Measurements from ENCODE around the gene CADM2.

The CADM2 gene

GRCh38 chr3:85321892-85322291, 363.1 kb downstream of the CADM2 start:
- no peak for DNase-seq (ENCODE audit: low read depth)

- no peak for DNase-seq (ENCODE audit: low read depth)
These were observed 371.3 kb downstream of the CADM2 start for GRCh38 chr3:85330071-85330470.

- no peak for DNase-seq (ENCODE audit: low read depth)
These were observed 379.1 kb downstream of the CADM2 start for GRCh38 chr3:85337895-85338294.

- no peak for DNase-seq (ENCODE audit: low read depth)
These were observed 384.1 kb downstream of the CADM2 start for GRCh38 chr3:85342915-85343314.

- DNase-seq (ENCODE audit: low read depth): no peak
These were observed 396.8 kb downstream of the CADM2 start for GRCh38 chr3:85355572-85355971.

- DNase-seq (ENCODE audit: low read depth): no peak
These were observed 402.1 kb downstream of the CADM2 start for GRCh38 chr3:85360742-85361387.

GRCh38 chr3:85364296-85364909, 405.6 kb downstream of the CADM2 start:
- DNase-seq (ENCODE audit: low read depth): no peak

GRCh38 chr3:85370341-85370740, 411.6 kb downstream of the CADM2 start:
- DNase-seq (ENCODE audit: low read depth): no peak

GRCh38 chr3:85376131-85376530, 417.3 kb downstream of the CADM2 start:
- DNase-seq (ENCODE audit: low read depth): no peak

- DNase-seq (ENCODE audit: low read depth): no peak
These were observed 418.3 kb downstream of the CADM2 start for GRCh38 chr3:85377115-85377514.

- DNase-seq (ENCODE audit: low read depth): no peak
These were observed 425.6 kb downstream of the CADM2 start for GRCh38 chr3:85384372-85384771.

- no peak for DNase-seq (ENCODE audit: low read depth)
These were observed 429.2 kb downstream of the CADM2 start for GRCh38 chr3:85387913-85388505.

- DNase-seq (ENCODE audit: low read depth): no peak
These were observed 435.6 kb downstream of the CADM2 start for GRCh38 chr3:85394424-85394823.

- no peak for DNase-seq (ENCODE audit: low read depth)
These were observed 438.6 kb downstream of the CADM2 start for GRCh38 chr3:85397434-85397833.

- DNase-seq (ENCODE audit: low read depth): no peak
These were observed 467.3 kb downstream of the CADM2 start for GRCh38 chr3:85426121-85426520.

- no peak for DNase-seq (ENCODE audit: low read depth)
These were observed 468.7 kb downstream of the CADM2 start for GRCh38 chr3:85427467-85427866.

GRCh38 chr3:85432081-85432480, 473.3 kb downstream of the CADM2 start:
- DNase-seq (ENCODE audit: low read depth): no peak

GRCh38 chr3:85433319-85433718, 474.5 kb downstream of the CADM2 start:
- no peak for DNase-seq (ENCODE audit: low read depth)

GRCh38 chr3:85455561-85456200, 496.9 kb downstream of the CADM2 start:
- no peak for DNase-seq (ENCODE audit: low read depth)

- DNase-seq (ENCODE audit: low read depth): no peak
These were observed 515.5 kb downstream of the CADM2 start for GRCh38 chr3:85474241-85474640.

GRCh38 chr3:85475346-85475745, 516.6 kb downstream of the CADM2 start:
- DNase-seq (ENCODE audit: low read depth): no peak

GRCh38 chr3:85476891-85477495, 518.2 kb downstream of the CADM2 start:
- no peak for DNase-seq (ENCODE audit: low read depth)

All from amniotic epithelial cell (primary cell).